Stimulated activated naive CD8-positive, alpha-beta T cell treated with anti-CD3 and anti-CD28 coated beads, Interleukin-15, Interleukin-2, amounts not matched to agents 100 U/mL and 50 U/mL, for 24 hours (primary cell): ENCODE results near the gene AKR1C2.
"Not testable (repeated sequence)": the region's sequence is repeated elsewhere in the genome, so short reads cannot be mapped to it uniquely, and the experiment has no call there.

Source experiments
- ATAC-seq: fragments of 150-1000 bp; cut with Tn5 transposase; one replicate; pipeline ENCODE4 v1.10.0; 2021
- DNase-seq: peaks from one replicate; pipeline ENCODE4 v3.0.0; 2021

Gene AKR1C2

DNA sequence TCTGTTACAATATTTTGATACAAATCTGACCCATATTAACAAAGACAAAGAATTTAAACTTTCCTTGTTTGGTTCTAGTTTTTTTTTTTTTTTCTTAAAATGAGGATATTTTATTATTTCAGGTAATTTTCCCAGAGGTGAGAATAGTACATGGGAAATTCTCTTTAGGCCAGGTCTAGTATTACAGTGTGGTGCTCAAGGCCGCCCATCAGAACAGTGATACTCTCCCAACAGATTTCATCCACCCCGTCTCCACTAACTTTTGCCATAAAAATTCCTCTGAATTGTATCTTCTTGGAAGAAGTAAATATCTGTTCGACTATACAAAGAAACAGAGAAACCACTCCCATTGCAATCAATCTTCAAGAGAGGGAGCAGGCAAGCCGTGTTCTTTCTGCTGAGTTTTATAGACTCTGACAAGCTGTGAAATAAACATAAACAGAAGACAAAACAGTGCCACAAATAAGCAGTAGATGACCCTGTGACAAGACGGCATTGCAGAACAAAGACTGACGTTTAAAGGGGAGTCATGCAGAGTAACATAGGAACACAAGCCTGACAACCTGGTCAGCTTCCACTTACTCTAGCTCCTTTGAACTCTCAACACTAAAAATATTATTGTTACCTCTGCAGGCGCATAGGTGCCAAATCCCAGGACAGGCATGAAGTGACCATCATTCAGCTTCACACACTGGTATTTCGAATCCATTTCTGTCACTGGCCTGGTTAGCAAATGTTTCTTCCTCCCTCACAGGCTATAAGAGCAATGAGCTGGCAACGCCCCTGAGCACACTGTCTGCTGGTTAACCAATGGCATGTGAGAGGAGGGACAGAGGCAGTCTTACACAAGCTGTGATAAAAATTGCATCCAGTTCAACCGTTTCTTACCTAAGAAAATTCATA lies at the start of gene AKR1C2:
Gene AKR1C2, minus strand, starts transcription at position 731 of the 903 bp plus-strand sequence. Its CDS starts 22 bp downstream, at position 709.
- not testable (repeated sequence) for DNase-seq, ATAC-seq

DNA sequence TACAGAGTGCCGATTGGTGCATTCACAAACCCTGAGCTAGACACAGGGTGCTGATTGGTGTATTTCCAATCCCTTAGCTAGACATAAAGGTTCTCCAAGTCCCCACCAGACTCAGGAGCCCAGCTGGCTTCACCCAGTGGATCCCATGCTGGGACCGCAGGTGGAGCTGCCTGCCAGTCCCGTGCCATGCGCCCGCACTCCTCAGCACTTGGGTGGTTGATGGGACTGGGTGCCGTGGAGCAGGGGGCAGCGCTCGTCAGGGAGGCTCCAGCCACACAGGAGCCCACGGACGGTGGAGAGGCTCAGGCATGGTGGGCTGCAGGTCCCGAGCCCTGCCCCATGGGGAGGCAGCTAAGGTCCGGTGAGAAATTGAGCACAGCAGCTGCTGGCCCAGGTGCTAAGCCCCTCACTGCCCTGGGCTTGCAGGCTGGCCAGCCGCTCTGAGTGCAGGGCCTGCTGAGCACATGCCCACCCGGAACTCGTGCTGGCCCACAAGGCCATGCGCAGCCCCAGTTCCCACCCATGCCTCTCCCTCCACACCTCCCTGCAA lies 49.4 kb upstream of the AKR1C2 start:
- ATAC-seq, DNase-seq: not testable (repeated sequence)

DNA sequence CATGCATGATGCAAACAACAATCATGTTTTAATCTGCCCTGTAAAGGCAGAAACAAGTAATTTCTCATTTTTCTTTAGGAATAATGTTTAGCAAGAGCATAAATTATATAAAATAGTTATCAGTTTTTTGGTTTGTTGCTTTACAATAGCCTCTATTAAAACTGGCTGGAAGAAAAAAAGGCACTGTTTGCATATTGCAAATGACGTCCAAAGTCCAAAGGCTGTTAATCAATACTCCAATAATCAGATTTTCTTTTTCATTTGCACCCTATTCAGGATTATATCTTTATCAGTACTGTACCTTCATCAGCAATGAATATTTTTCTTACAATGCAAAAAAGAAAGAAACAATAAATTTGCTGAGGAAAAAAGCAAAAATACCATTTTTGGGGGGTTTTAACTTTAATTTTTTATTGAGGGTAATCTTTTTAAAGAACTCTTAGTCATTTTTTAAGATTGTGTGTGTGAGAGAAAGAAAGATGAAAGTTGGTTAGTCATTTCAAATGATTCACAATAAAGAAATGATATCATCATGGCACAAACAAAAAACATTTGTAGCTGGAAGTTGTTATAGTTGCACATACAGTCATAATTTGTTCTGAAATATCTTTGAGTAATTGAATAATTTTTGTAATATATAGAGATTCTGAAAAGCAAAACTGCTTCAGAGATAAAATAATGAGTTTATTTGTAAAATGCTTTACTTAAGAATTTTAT lies 44.4 kb upstream of the AKR1C2 start:
- ATAC-seq (no peak), DNase-seq (no peak)

DNA sequence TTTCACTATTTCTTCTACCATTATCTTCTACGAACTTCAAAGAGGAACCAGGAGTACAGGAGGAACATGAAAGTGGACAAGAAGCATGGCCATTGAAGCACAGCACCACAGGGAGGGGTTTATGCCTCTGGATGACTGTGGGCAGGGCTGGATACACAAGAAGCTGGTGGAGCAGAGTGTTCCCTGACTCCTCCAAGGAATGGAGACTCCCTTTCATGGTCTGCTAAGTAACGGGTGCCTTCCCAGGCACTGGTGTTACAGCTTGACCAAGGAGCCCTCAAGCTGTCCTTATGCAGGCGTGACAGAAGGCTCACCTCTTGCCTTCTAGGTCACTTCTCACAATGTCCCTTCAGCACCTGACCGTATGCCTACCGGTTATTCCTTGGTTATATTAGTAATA lies 43.4 kb upstream of the AKR1C2 start:
- not testable (repeated sequence) for DNase-seq

DNA sequence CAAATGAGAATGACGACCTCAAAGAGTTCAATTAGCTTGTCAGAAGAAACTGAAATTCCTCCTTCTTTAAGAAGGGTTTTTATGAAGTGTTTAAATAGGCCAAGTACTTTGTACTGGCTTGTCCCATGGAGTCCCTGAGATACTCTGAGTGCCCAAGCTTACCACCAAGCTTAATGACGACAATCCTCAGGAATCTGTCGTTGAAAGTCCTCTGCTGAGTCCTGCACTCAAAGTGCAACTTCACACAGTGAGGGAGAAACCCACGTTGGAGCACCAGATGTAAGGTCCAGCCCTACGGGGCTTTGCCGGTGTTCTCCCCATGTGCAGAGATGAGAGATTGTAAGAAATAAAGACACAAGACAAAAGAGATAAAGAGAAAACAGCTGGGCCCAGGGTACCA lies 42.8 kb upstream of the AKR1C2 start:
- ATAC-seq (no peak), DNase-seq (no peak)

More for the DNA sequence above, 43.4 kb upstream of the AKR1C2 start:
- not testable (repeated sequence) for ATAC-seq

DNA sequence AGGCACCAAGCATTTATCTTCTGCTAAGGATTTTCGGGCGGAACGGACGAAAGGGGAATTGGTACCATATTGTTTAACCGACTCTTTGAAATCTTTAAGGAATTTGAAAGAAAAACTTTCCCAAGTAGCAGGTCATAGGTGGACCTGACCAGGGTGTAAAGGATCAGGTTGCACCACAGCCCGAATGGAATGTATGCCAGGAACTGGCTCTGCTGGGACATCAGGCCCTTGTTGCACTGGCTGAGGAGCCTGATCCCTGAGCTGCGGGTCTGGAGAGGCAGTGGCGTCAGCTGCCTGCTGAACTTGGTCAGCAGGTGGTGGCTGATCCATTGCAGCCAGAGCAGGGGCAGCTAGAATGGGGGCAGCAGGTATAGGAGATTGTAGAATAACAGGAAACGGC lies 41.4 kb upstream of the AKR1C2 start:
- DNase-seq: no peak
- ATAC-seq: no peak

DNA sequence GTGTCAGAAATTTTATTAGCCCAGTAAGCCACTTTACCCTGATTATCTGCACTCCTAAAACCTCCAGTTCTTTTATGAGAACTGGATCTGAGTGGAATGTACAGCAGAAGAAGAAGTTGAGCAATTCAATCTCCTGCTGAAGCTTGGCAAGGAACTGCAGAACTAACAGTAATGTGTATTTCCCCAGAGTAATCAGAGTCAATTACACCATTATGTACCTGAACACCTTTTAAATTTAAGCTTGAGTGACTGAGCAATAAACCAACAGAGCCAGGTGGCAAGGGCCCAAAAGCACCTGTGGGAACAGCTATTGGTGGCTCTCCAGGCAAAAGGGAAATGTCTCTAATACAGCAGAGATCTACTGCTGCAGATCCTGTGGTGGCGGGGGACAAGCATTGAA lies 40.1 kb upstream of the AKR1C2 start:
- DNase-seq (no peak), ATAC-seq (no peak)

DNA sequence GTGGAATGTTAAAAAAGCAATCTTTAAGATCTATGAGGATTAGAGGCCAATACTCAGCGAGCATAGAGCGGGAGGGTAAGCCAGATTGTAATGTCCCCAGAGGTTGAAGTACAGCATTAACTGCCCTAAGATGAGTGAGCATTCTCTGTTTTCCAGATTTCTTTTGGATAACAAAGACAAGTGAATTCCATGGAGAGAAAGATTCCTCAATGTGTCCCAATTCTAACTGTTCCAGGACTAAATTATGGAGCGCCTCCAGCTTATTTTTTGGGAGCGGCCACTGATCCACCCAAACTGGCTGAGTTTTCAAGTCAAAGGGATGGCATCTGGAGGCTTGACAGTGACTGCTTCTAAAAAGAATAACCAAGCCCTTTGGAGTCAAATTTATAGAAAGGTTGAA lies 39.3 kb upstream of the AKR1C2 start:
- DNase-seq (no peak), ATAC-seq (no peak)

DNA sequence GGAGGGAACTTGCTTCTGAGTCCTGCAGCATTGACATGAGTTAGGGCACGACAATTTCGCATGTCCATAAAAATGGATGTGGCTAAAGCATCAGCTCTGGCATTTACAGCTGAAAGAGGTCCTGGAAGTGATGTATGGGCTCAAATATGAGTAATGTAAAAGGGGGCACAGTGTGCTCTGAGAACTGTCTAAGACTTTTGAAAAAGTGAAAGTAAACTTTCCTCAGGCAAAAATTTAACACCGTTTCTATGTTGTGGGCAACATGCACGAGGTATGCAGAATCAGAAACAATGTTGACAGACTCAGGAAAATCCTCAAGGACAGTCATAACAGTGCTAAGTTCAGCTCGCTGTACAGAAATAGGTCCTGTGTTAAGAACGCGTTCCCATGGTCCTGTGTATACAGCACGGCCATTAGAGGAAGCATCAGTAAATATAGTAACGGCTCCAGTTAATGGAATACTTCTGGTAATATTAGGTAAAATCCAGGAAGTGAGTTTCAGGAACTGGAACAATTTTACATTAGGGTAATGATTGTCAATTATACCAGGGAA lies 37.9 kb upstream of the AKR1C2 start:
- DNase-seq: no peak
- no peak for ATAC-seq

DNA sequence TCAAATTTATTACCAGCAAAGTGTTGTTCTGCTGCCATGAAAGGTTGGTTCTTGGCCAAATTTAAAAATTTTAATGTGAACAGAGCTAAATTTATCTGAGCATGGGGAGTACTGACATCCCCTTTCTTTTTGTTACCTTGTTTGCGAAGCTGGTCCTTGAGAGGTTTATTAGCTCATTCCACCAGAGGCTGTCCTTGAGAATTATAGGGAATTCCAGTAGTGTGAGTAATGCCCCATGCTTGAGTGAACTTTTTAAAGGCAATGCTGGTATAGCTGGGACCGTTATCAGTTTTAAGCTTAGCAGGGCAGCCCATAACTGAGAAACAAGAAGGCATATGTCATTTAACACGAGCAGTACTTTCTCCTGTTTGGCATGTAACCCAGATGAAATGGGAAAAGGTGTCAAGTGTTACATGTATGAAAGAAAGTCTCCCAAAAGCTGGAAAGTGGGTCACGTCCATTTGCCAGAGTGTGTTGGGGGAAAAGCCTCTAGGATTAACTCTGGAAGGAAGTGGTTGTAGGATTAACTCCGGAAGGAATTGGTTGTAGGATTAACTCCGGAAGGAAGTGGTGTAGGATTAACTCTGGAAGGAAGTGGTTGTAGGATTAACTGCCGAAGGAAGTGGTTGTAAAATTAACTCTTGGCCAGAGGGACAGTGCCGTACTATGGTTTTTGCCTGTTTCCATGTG lies 37.3 kb upstream of the AKR1C2 start:
- no peak for DNase-seq
- ATAC-seq: no peak

DNA sequence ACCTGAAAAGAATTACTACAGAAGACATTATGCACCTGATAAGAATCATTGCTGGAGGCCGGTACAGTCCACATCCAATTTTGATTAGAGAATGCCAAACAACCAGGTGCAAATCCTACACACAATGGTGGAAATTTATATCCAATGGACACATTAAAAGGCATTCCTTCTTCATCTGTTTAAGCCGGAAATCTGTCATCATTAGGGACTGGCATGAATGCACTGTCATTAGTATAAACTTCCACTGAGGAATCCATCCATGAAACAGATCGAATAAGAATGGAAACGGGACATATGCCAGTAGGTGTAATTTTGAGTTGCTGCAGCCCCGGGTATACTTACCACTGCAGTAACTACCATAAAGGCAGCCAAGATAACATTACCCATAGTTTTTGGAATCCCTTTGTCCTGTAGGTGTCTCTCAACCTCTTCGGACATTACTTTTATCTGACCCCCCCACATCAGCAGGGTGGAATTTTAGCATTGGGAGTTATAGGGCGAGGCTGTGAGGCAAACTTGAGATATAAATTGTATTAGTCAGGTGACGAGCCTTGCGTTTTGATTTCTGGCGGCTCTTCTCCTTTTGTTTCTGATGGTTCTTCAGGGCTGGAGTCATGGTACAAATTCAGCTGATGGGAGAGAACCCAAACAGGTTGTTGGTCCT lies 36.5 kb upstream of the AKR1C2 start:
- ATAC-seq (no peak), DNase-seq (no peak)

DNA sequence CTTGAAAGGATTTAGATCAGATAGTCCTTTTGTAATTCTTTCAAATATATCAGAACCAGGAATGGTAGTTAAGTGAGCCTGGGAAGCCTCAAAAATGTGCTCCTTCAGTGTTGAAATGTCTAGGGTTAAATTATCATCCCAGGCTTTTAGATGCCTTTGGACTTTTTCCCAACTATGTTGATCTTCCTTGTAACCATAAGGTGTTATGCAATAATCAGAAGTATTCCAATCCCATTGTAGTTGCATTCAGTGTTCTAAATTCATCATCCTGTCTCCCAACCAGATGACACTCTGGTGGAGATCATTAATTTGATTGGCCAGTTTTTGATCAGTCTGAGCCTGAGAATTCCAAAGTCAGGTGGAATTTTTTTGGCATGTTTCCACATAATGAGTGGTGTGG lies 35.1 kb upstream of the AKR1C2 start:
- DNase-seq (no peak), ATAC-seq (no peak)

DNA sequence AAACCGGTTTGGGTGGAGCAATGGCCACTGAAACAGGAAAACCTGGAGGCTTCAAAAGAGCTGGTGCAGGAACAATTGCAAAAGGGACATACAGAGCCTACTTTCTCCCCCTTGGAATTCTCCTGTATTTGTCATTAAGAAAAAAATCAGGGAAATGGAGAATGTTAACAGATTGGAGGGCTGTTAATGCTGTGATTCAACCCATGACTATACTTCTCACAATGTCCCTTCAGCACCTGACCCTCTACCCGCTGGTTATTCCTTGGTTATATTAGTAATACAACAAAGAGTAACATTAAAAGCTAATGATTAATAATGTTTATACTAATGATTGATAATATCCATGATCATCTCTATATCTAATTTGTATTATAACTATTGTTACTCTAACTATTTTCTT lies 34.4 kb upstream of the AKR1C2 start:
- ATAC-seq: no peak
- DNase-seq: no peak

DNA sequence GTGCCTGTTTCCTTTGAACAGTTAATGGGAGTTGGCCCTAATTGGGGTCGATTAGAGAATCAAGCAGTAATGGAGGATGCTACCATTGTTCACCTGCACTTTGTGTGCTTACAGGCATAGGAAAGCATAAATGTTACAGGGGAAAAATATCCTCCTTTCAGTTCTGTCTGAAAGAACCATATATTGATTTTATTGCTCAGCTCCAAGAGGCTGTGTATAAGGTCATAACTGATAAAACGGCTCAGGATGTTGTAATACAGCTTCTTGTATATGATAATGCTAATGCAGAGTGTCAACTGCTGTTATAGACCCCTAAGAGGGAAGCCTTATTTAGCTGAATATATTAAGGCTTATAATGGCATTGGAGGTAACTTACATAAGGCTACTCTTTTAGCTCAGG lies 32.9 kb upstream of the AKR1C2 start:
- no peak for DNase-seq
- ATAC-seq: no peak

DNA sequence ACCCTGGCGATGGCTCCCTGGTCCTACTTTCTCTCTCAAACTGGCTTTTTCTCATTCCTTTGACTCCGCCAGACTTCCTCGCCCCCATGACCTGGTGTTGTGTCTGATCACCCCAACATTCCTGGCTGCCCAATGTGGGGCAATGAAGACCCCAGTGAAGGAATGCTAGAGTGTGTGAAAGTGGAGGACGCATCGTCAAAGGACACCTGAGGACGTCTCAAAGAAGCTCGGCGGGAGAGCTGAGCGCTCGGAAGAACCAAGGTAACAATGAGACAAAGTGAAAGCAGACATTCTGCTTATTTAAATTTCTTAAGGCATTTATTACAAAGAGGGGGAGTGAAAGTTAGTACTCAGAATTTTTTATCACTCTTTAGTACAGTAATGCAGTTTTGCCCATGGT lies 31.7 kb upstream of the AKR1C2 start:
- ATAC-seq (no peak), DNase-seq (no peak)

DNA sequence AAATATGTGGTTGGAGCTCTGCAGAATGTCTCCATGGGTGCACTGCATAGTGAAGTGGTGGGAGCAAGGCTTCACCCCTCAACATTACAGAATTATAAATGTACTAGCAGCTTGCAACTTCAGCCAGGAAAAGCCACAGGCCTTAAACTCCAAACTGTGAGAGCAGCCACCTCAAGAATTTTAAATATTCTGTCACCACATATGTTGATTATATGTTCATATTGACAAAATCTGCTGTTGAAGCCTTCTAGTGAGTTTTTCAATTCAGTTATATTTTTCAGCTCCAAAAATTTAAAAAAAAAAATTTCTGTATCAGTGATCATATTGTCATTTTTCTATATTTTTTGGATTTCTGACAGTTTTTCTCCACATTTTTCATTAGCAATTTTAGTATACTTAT lies 30.9 kb upstream of the AKR1C2 start:
- no peak for ATAC-seq

DNA sequence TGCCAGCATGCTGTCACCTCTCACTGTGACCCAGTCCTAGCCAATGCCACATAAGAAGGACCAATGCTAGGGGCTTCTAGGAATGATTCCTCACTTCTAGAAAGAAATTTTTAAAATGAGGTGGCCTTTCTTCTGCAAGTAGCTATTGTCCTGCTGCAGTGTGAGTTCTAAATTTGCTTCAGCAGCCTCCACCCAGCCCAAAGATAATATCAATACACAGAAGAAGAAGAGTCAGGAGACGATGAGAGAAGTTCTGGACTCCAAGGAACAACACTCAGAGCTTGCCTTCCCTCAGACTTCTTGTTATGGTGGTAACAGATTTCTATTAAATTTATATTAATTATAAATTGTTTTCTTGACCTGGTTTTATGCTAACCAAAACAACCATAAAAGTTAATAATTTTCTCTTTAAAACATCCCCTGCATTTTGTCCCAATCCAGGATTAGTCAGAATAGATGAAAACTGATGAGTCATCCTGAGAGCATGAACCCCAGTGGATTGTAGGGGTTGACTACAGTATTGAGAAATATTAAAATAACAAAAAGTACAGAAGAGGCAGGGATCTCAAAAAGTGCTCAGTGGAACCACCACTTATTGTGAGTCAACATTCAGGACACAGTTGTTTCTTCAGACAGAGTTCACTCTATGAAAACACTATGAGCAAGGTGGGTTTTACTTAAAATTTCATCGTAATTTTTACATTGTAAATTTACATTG lies 29.6 kb upstream of the AKR1C2 start:
- DNase-seq (no peak), ATAC-seq (no peak)

More for the DNA sequence above, 30.9 kb upstream of the AKR1C2 start:
- no peak for DNase-seq

DNA sequence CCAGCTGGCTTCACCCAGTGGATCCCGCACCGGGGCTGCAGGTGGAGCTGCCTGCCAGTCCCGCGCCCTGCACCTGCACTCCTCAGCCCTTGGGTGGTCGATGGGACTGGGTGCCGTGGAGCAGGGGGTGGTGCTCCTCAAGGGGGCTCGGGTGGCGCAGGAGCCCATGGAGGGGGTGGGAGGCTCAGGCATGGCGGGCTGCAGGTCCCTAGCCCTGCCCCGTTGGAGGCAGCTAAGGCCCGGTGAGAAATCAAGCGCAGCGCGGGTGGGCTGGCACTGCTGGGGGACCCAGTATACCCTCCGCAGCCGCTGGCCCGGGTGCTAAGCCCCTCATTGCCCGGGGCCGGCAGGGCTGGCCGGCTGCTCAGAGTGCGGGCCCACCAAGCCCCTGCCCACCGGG lies 28.8 kb upstream of the AKR1C2 start:
- not testable (repeated sequence) for ATAC-seq, DNase-seq

DNA sequence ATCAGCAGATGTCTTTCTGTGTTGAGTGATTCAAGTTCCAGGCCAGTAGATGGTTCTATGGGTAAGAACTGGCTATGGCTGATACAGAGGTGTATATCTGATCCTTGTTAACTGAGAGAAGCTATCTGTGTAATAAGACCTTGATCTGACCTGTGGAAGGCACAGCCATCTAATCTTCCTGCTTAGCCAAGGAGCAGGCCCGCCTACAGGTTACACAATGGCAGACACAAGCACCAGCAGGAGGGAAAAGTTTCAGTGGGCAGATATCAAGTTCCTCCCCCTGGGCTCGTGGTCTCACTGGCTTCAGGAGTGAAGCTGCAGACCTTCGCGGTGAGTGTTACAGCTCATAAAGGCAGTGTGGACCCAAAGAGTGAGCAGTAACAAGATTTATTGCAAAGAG lies 27.9 kb upstream of the AKR1C2 start:
- ATAC-seq: not testable (repeated sequence)

DNA sequence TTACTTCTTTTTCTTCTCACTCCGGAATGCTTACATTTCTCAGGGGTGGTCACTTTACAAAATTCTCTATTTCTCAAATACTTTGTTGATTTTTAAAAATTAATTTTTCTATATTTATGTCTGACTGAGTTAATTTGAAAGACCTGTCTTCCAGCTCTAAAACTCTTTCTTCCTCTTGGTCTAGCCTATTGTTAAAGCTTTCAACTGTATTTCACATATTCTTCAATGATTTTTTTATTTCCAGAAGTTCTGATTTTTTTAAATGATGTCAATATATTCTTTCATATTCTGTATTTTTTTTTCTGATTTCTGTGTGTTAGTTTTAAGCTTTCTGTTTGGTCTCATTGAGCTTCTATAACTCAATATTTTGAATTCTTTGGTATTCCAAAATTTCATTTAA lies 27.3 kb upstream of the AKR1C2 start:
- no peak for ATAC-seq

More for the DNA sequence above, 27.9 kb upstream of the AKR1C2 start:
- not testable (repeated sequence) for DNase-seq

DNA sequence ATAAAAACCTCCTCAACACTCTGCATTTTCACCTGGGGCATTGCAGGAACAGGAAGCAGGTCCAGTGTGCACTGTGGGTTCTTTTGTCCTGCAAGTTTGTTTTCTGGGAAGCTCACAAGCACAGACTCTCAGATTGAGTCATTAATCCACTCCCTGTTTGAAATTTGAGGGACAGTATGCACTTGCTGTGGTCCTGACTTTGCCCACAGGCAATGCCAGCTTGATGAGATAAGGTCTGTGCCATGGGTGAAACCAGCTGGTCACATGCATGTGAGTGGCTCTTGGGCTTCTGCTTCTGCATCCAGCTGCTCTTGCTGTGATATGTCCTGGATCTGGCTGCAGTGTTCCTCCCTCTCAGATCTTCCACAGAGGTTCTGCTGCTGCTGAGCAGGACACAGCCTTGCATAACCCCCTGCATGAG lies 21.8 kb upstream of the AKR1C2 start:
- DNase-seq, ATAC-seq: not testable (repeated sequence)

More for the DNA sequence above, 27.3 kb upstream of the AKR1C2 start:
- no peak for DNase-seq
